Ovary (tissue), 3 donors: ENCODE measurements around the gene DNAJC27.

ENCODE experiments used
- CTCF ChIP-seq, 3 donors: fragments of 450-650 bp in 2 of 3; fragments of 200-600 bp in 1 of 3; IDR thresholded peaks; one replicate each; pipeline versions ENCODE4 v1.5.1 to v1.8.0; 2016 to 2022; ENCODE audit warnings: antibody characterized with exemption in 3 of 3, mild to moderate bottlenecking in 1 of 3
- EP300 ChIP-seq: sonication (generic); formaldehyde crosslinking; IDR thresholded peaks from one replicate; pipeline ENCODE4 v1.6.1; 2017; ENCODE audit warnings: antibody characterized with exemption
- POLR2A ChIP-seq: fragments of 450-650 bp; IDR thresholded peaks from one replicate; pipeline ENCODE4 v1.6.1; 2017; ENCODE audit warnings: antibody characterized with exemption, mild to moderate bottlenecking, moderate library complexity
- donor health status: DM: no; HTN: no; CAD: no.

DNA sequence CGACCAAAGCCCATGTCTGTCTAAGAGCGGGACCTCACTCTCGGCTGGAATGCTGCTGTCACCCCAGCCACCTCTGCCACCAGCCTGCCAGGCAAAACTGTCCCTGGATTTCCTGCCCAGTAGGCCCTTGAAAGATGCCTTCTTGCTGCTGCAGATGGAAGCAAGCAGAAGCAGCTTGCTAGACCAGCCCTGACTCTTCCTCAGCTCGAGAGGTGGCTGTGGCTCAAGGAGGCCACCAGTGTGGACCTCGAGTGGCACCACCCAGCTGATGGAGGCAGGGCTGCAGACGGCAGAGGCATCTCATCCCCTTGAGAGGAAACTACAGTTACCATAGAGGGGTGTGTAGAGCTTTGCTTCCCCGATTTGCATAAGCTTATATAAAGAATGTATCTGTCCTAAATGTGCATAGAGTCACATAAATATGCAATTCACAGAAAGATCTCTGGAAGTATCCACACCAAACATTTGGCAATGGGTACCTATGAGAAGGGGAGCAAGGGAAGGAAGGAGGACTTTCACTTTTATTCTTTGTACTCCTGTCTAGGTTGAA is 72.3 kb downstream of the DNAJC27 start:
- TF ChIP-seq CTCF (IDR thresholded peaks at IDR 0.05) = no peak
- no peak for TF ChIP-seq POLR2A
- TF ChIP-seq EP300 = no peak
